H1 (cell line): Measurements from ENCODE around the gene CCN6.

Experiments used
- GTF2F1 ChIP-seq: IDR thresholded peaks from 2 replicates; pipeline ENCODE4 v1.6.1; 2012; ENCODE audit warnings: low read depth, low read length, improper control_type of control experiment, borderline replicate concordance
- RAD21 ChIP-seq, 2 experiments: IDR thresholded peaks in 1 of 2; conservative IDR thresholded peaks in 1 of 2; 2 replicates each; pipeline ENCODE4 v1.6.1; 2011; ENCODE audit warnings: low read depth in 2 of 2, low read length in 2 of 2, improper control_type of control experiment in 1 of 2, inconsistent platforms in 1 of 2, mild to moderate bottlenecking in 1 of 2, moderate library complexity in 1 of 2
- RFX5 ChIP-seq: IDR thresholded peaks from 2 replicates; pipeline ENCODE4 v1.6.1; 2011; ENCODE audit warnings: low read depth, low read length, improper control_type of control experiment, borderline replicate concordance

- TF ChIP-seq RAD21 (IDR thresholded peaks at IDR 0.05 in 1 of 2, conservative IDR thresholded peaks at IDR 0.05 in 1 of 2; ENCODE audit: low read depth in 2 of 2, low read length in 2 of 2) (no peak), GTF2F1 (no peak), RFX5 (no peak)
Measured at GRCh38 chr6:112033791-112034615, 19.9 kb upstream of the CCN6 start.
